LHCN-M2 (cell line): ENCODE measurements around the gene TPGS1. TPM values are rescaled to one million over a fixed set of nuclear protein-coding genes. Genes with fewer than 3 reads are reported as not detected.

Experiments used
- total RNA-seq: library from RNA; depleted of rRNA; stranded (reverse); fragments of >200 nt; gene quantifications from 2 replicates; pipeline ENCODE4 v1.2.3, GENCODE V29; 2014; rRNA removed

TPGS1 gene
- total RNA-seq, 1 experiment from 2014 or later: 84.8 TPM

Other genes starting within 250 kb of the TPGS1 start
- gene PLPP2, start 216.1 kb upstream of the TPGS1 start, total RNA-seq: not detected in 2 replicates
- gene MIER2, start 162.7 kb upstream of the TPGS1 start, total RNA-seq: 16.5 and 20.1 TPM in 2 replicates
- 0.29 and 0.32 TPM in 2 replicates for gene C2CD4C, start 98.3 kb upstream of the TPGS1 start, total RNA-seq
- gene SHC2, start 46.5 kb upstream of the TPGS1 start, total RNA-seq: 0.32 and 0.57 TPM in 2 replicates
- gene MADCAM1, start 11.0 kb upstream of the TPGS1 start, total RNA-seq: 0.19 and 0.23 TPM in 2 replicates
- 64.6 and 69.6 TPM in 2 replicates for gene CDC34, start 24.3 kb downstream of the TPGS1 start, total RNA-seq
- 1.7 TPM in 1 of 2 replicates, not detected in the other for gene GZMM, start 36.6 kb downstream of the TPGS1 start, total RNA-seq
- gene BSG, start 65.1 kb downstream of the TPGS1 start, total RNA-seq: 746 and 758 TPM in 2 replicates
- gene HCN2, start 82.4 kb downstream of the TPGS1 start, total RNA-seq: 1.4 and 1.9 TPM in 2 replicates
- 42.4 and 44.4 TPM in 2 replicates for gene POLRMT, start 126.0 kb downstream of the TPGS1 start, total RNA-seq
- not detected in 2 replicates for gene FGF22, start 132.4 kb downstream of the TPGS1 start, total RNA-seq
- gene RNF126, start 155.7 kb downstream of the TPGS1 start, total RNA-seq: 73.6 and 88.4 TPM in 2 replicates
- 125 and 217 TPM in 2 replicates for gene FSTL3, start 168.9 kb downstream of the TPGS1 start, total RNA-seq
- gene PRSS57, start 188.0 kb downstream of the TPGS1 start, total RNA-seq: not detected in 2 replicates
- 2.2 and 2.3 TPM in 2 replicates for gene PALM, start 201.4 kb downstream of the TPGS1 start, total RNA-seq
- 0.46 and 0.58 TPM in 2 replicates for gene MISP, start 243.6 kb downstream of the TPGS1 start, total RNA-seq